Right lobe of liver (tissue), 6 donors: ENCODE data around the gene OSBPL10. TPM values are rescaled to one million over a fixed set of nuclear protein-coding genes. Genes with fewer than 3 reads are reported as not detected.

Experiments used
- ATAC-seq, 4 donors: fragments of 200-7000 bp; cut with Tn5 transposase; one replicate each; pipeline ENCODE4 v1.9.1; 2020; ENCODE audit warnings: mild to moderate bottlenecking in 4 of 4, moderate library complexity in 4 of 4
- DNase-seq, 3 donors: peaks; one replicate each; pipeline ENCODE4 v3.0.0-alpha.2; 2020
- H3K27ac ChIP-seq, 3 donors: fragments of 200-600 bp; one replicate each; pipeline ENCODE4 v1.8.0; 2022
- H3K27me3 ChIP-seq, 2 donors: fragments of 200-600 bp; one replicate each; pipeline ENCODE4 v1.8.0; 2022
- H3K36me3 ChIP-seq, 4 donors: fragments of 200-600 bp; sonication (generic) in 1 of 4; one replicate each; pipeline versions ENCODE4 v1.5.1 to v1.8.0; 2017 to 2022; ENCODE audit warnings: control low read depth in 1 of 4
- H3K4me1 ChIP-seq, 4 donors: fragments of 200-600 bp; sonication (generic) in 1 of 4; one replicate each; pipeline versions ENCODE4 v1.5.1 to v1.8.0; 2017 to 2022; ENCODE audit warnings: control low read depth in 1 of 4
- H3K4me3 ChIP-seq, 3 donors: fragments of 200-600 bp; one replicate each; pipeline ENCODE4 v1.8.0; 2022
- H3K9me3 ChIP-seq, 4 donors: fragments of 200-600 bp; sonication (generic) in 1 of 4; one replicate each; pipeline versions ENCODE4 v1.5.1 to v1.8.0; 2017 to 2022; ENCODE audit warnings: control low read depth in 1 of 4
- POLR2A ChIP-seq: fragments of 450-650 bp; IDR thresholded peaks from one replicate; pipeline ENCODE4 v1.6.1; 2017; ENCODE audit warnings: antibody characterized with exemption, mild to moderate bottlenecking
- WGBS: methylation state at CpG from one replicate; pipeline ENCODE4 v1.1.6; 2018; ENCODE audit warnings: low coverage, low lambda C conversion rate; ENCODE audit not compliant: insufficient coverage; ENCODE audit errors: missing lambda C conversion rate; 5-methylcytosine and 5-hydroxymethylcytosine counted together
- intact Hi-C, 2 donors: fragments of 100-400 bp; cut with DNase I; formaldehyde crosslinking; loops; one replicate each; pipeline versions ENCODE4 v1.11.2 to v1.14.1; 2022
- total RNA-seq, 6 experiments: library from RNA; depleted of rRNA in 2 of 6; stranded (reverse); fragments of >200 nt in 2 of 6; fragmentation: NEBNext Ultra II Directional in 3 of 6; extraction: Animal tissue kit (Norgen Biotek cat#: 25700) in 3 of 6; gene quantifications; one replicate each; pipeline versions ENCODE4 v1.1.0 to v1.2.4, GENCODE V29; 2016 to 2023
- TF ChIP-seq, protein P1 (sequence below), 4 donors: fragments of 200-600 bp in 3 of 4; fragments of 450-650 bp in 1 of 4; IDR thresholded peaks; one replicate each; pipeline versions ENCODE4 v1.5.1 to v1.8.0; 2016 to 2022; ENCODE audit warnings: antibody characterized with exemption in 4 of 4, mild to moderate bottlenecking in 2 of 4
- donor health status: DM: no; HTN: yes; CAD: no.
- donor health status: DM: no; HTN: no; CAD: no.
- donor health status: DM: no; HTN: no; CAD: no.
- donor health status: DM: no; HTN: yes; CAD: no.
- donor health status: DM: no; HTN: yes; CAD: no.

Gene OSBPL10
- total RNA-seq, 6 experiments from 2014 or later, result 2.2 to 13.0 (median 3.7) TPM

DNA sequence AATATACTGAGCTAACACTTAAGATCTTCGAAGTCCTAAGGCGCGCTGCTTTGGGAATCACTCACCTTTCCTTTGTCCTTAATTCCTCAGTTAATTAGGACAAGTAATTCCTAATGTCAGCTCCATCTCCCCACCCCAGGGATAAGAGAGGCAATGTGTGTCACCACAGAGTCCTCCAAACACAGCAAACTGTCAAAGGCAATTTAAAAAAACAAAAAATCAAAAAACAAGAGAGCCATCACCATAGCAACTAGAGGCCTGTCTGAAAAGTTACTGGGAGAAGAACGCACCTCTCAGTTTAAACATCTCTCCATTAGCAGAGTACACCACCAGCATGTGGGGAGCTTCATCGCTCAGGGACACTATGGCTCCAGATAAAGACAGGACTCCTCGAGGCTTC, 101.7 kb downstream of the OSBPL10 start:
- TF ChIP-seq, protein P1, sequence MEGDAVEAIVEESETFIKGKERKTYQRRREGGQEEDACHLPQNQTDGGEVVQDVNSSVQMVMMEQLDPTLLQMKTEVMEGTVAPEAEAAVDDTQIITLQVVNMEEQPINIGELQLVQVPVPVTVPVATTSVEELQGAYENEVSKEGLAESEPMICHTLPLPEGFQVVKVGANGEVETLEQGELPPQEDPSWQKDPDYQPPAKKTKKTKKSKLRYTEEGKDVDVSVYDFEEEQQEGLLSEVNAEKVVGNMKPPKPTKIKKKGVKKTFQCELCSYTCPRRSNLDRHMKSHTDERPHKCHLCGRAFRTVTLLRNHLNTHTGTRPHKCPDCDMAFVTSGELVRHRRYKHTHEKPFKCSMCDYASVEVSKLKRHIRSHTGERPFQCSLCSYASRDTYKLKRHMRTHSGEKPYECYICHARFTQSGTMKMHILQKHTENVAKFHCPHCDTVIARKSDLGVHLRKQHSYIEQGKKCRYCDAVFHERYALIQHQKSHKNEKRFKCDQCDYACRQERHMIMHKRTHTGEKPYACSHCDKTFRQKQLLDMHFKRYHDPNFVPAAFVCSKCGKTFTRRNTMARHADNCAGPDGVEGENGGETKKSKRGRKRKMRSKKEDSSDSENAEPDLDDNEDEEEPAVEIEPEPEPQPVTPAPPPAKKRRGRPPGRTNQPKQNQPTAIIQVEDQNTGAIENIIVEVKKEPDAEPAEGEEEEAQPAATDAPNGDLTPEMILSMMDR (IDR thresholded peaks at IDR 0.05), result no peak
- no peak for TF ChIP-seq POLR2A
- ATAC-seq, result no peak
- no peaks in the 10 kb centered on the region for H3K27me3 ChIP-seq
- WGBS, result 43% methylated on average over 3 of the region's 6 CpGs
- no peaks in the 10 kb centered on the region for H3K9me3 ChIP-seq
- no peak for DNase-seq
- H3K27ac ChIP-seq, result no peak overlapping the region
- H3K4me1 ChIP-seq, result no peaks in the 10 kb centered on the region
- intact Hi-C loops, result no loop called here
- H3K4me3 ChIP-seq, result no peak overlapping the region
- H3K36me3 ChIP-seq, result no peaks in the 10 kb centered on the region

DNA sequence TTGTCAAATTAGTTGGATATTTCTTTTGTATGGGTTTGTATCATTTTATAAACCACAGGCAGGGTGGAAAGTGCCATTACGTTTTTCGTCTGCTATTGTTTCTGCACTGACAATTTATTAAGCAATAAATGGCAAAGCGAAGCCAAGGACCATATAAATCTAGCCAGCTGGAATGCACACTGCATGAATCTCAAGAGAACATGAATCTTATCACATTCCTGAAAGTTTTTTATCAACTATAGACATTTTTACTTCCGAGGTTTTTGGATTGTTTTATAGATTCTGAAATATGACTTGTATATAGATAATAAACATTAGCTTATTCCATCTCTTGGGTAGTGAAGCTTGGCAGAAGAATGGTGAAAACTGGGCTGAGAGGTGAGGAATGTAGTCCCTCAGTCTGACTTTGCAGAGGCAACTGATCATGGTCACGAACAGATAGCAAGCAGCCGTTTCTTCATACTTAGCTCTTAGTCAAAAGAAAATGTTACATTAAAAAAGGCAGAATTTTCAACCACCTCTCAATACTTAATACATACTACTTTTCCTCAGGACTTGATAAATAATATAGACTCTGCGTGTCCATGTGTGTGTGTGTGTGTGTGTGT, 102.7 kb downstream of the OSBPL10 start:
- ATAC-seq (no peak), DNase-seq (no peak)
- intact Hi-C loops, result no loop called here
- Histone ChIP-seq H3K36me3 (no peaks in the 10 kb centered on the region), H3K4me3 (no peak overlapping the region), H3K27me3 (no peaks in the 10 kb centered on the region), H3K9me3 (no peaks in the 10 kb centered on the region), H3K4me1 (no peaks in the 10 kb centered on the region), H3K27ac (no peak overlapping the region)
- TF ChIP-seq, protein P1 (IDR thresholded peaks at IDR 0.05), result no peak
- no peak for TF ChIP-seq POLR2A
- 69% methylated on average over 7 of the region's 7 CpGs for WGBS

DNA sequence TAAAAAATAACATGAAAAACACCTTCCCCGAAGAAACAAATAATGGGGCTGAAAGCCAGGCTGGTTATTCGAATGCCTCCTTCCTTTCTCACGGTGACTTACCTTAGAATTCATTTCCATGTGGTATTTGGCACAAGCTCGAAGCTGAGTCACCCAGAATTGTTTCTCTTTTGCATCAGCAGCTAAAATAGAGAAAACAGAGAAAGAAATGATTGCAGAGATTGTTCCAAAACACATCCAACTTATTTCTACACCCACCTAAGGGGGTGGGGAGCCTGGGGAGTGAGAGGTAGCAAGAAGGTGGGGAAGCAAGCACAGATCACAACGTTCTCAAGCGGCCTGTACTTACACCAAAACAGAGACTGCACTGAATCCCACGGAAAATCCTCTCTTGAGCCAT, 104.7 kb downstream of the OSBPL10 start:
- 57% methylated on average over 7 of the region's 7 CpGs for WGBS
- Histone ChIP-seq H3K9me3 (no peaks in the 10 kb centered on the region), H3K4me1 (no peaks in the 10 kb centered on the region), H3K36me3 (no peaks in the 10 kb centered on the region), H3K27ac (no peak overlapping the region), H3K4me3 (no peak overlapping the region), H3K27me3 (no peaks in the 10 kb centered on the region)
- intact Hi-C loops, result no loop called here
- no peak for ATAC-seq
- DNase-seq, result no peak
- TF ChIP-seq POLR2A, result no peak
- TF ChIP-seq, protein P1 (IDR thresholded peaks at IDR 0.05), result no peak

DNA sequence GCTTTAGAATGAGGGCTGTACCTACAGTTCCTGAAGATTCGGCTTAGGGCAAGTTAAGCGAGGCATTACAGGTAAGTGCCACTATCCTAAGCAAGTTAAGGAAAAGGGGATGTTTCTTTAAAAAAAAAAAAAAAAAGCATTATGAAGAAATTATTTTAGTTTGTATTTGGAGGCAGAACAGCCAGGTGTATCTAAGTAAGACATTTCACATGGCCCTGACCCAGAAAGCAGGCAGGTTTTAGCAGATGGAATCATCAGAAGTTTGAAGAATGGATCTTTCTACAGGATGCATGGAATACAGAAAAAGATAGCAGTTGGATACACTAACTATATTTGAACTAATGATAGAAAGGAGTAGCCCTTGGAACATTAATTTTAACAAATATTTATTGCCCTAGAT, 105.6 kb downstream of the OSBPL10 start:
- ATAC-seq, result no peak
- Histone ChIP-seq H3K4me3 (no peak overlapping the region), H3K4me1 (no peaks in the 10 kb centered on the region), H3K9me3 (no peaks in the 10 kb centered on the region), H3K36me3 (no peaks in the 10 kb centered on the region), H3K27ac (no peak overlapping the region), H3K27me3 (no peaks in the 10 kb centered on the region)
- TF ChIP-seq POLR2A, result no peak
- TF ChIP-seq, protein P1 (IDR thresholded peaks at IDR 0.05), result no peak
- intact Hi-C loops, result no loop called here
- DNase-seq, result no peak
- 52% methylated on average over 2 of the region's 2 CpGs for WGBS
